GM18907 (cell line): Measurements from ENCODE around the gene RGS5.
"Not testable (repeated sequence)": the region's sequence is repeated elsewhere in the genome, so short reads cannot be mapped to it uniquely, and the experiment has no call there.

ENCODE experiments used
- ATAC-seq: cut with Tn5 transposase; IDR thresholded peaks from one replicate; pipeline ENCODE4 v1.9.1; 2021; ENCODE audit warnings: mild to moderate bottlenecking, moderate library complexity; ENCODE audit not compliant: unreplicated experiment

Gene RGS5

GRCh38 chr1:163202833-163203451, at the start of gene RGS5:
RGS5 (minus strand) TSS chr1:163202916; CDS start chr1:163202835, 81 bp downstream.
- ATAC-seq, result no peak

- ATAC-seq, result no peak
Measured at GRCh38 chr1:163250382-163250974, 47.8 kb upstream of the RGS5 start.

GRCh38 chr1:163248064-163248463, 45.3 kb upstream of the RGS5 start:
- no peak for ATAC-seq

- not testable (repeated sequence) for ATAC-seq
Measured at GRCh38 chr1:163244648-163245047, 41.9 kb upstream of the RGS5 start.

GRCh38 chr1:163241746-163242145, 39.0 kb upstream of the RGS5 start:
- no peak for ATAC-seq

- ATAC-seq, result no peak
Measured at GRCh38 chr1:163240705-163241104, 38.0 kb upstream of the RGS5 start.

- ATAC-seq, result not testable (repeated sequence)
Measured at GRCh38 chr1:163233643-163234042, 30.9 kb upstream of the RGS5 start.

- ATAC-seq, result no peak
Measured at GRCh38 chr1:163231385-163231784, 28.7 kb upstream of the RGS5 start.

GRCh38 chr1:163230827-163231226, 28.1 kb upstream of the RGS5 start:
- no peak for ATAC-seq

- not testable (repeated sequence) for ATAC-seq
Measured at GRCh38 chr1:163228271-163228670, 25.6 kb upstream of the RGS5 start.

- ATAC-seq, result no peak
Measured at GRCh38 chr1:163227126-163227525, 24.4 kb upstream of the RGS5 start.

GRCh38 chr1:163213626-163214025, 10.9 kb upstream of the RGS5 start:
- ATAC-seq, result no peak

GRCh38 chr1:163211667-163212066, 9.0 kb upstream of the RGS5 start:
- ATAC-seq, result no peak

GRCh38 chr1:163205513-163205912, 2.8 kb upstream of the RGS5 start:
- no peak for ATAC-seq

GRCh38 chr1:163203561-163203960, 845 bp upstream of the RGS5 start:
- ATAC-seq, result no peak

- ATAC-seq, result no peak
Measured at GRCh38 chr1:163201906-163202305, 810 bp downstream of the RGS5 start.

- no peak for ATAC-seq
Measured at GRCh38 chr1:163197022-163197421, 5.7 kb downstream of the RGS5 start.

- ATAC-seq, result no peak
Measured at GRCh38 chr1:163196449-163196787, 6.3 kb downstream of the RGS5 start.

- ATAC-seq, result no peak
Measured at GRCh38 chr1:163195728-163196448, 6.8 kb downstream of the RGS5 start.

- ATAC-seq, result no peak
Measured at GRCh38 chr1:163191301-163191700, 11.4 kb downstream of the RGS5 start.

GRCh38 chr1:163188947-163189346, 13.8 kb downstream of the RGS5 start:
- no peak for ATAC-seq

GRCh38 chr1:163187849-163188248, 14.9 kb downstream of the RGS5 start:
- no peak for ATAC-seq
